H1 (cell line): Measurements from ENCODE around the gene GABARAPL2. TPM values are rescaled to one million over a fixed set of nuclear protein-coding genes. Genes with fewer than 3 reads are reported as not detected.

Source experiments
- CHD7 ChIP-seq: fragments of 300-600 bp; sonication (generic); IDR thresholded peaks from 2 replicates; pipeline ENCODE4 v1.7.1; 2012; ENCODE audit warnings: low read length, moderate library complexity, mild to moderate bottlenecking, inconsistent platforms; ENCODE audit not compliant: insufficient replicate concordance
- polyA plus RNA-seq, 7 experiments: library from polyadenylated mRNA; depleted of rRNA in 3 of 7; stranded (reverse) in 5 of 7; unstranded in 2 of 7; fragments of >200 nt in 5 of 7; fragments of 200-250 nt in 2 of 7; gene quantifications; 1 replicate in 5 of 7; 2 replicates in 1 of 7; 4 replicates in 1 of 7; pipeline versions ENCODE4 v1.2.1 to v1.2.3, GENCODE V29; 2011 to 2013; ENCODE audit warnings: missing spikeins in 2 of 7, mixed read lengths in 2 of 7
- total RNA-seq: library from RNA; stranded (reverse); fragmentation: NEBNext Ultra II Directional; extraction: Animal tissue kit (Norgen Biotek cat#: 25700); gene quantifications from 2 replicates; pipeline ENCODE4 v1.2.1, GENCODE V29; 2021

GABARAPL2 gene
- total and polyA plus RNA-seq, 2 of the 8 experiments (the other 6 are each of a cell fraction or from before 2014, with no cell fraction given), result 65.8 to 71.3 TPM

GRCh38 chr16:75572864-75573542 is 6.8 kb downstream of the GABARAPL2 start (continued):
- no peak for TF ChIP-seq CHD7
